ENCODE data around the gene NOC4L.

NOC4L gene

GRCh38 chr12:132161796-132162507 is 17.7 kb downstream of the NOC4L start:
- DNase-seq (ENCODE audit: low read depth): no peak
- H3K4me3 ChIP-seq (ENCODE audit: low read depth, low read length): no peak overlapping the region
- TF ChIP-seq CTCF (IDR thresholded peaks at IDR 0.05; ENCODE audit: insufficient read depth, low read depth, low read length, missing control alignments): no peak

GRCh38 chr12:132162508-132163031 is 18.3 kb downstream of the NOC4L start:
- DNase-seq (ENCODE audit: low read depth): no peak
- H3K4me3 ChIP-seq (ENCODE audit: low read depth, low read length): no peak overlapping the region
- TF ChIP-seq CTCF (IDR thresholded peaks at IDR 0.05; ENCODE audit: insufficient read depth, low read depth, low read length, missing control alignments): no peak

DNA sequence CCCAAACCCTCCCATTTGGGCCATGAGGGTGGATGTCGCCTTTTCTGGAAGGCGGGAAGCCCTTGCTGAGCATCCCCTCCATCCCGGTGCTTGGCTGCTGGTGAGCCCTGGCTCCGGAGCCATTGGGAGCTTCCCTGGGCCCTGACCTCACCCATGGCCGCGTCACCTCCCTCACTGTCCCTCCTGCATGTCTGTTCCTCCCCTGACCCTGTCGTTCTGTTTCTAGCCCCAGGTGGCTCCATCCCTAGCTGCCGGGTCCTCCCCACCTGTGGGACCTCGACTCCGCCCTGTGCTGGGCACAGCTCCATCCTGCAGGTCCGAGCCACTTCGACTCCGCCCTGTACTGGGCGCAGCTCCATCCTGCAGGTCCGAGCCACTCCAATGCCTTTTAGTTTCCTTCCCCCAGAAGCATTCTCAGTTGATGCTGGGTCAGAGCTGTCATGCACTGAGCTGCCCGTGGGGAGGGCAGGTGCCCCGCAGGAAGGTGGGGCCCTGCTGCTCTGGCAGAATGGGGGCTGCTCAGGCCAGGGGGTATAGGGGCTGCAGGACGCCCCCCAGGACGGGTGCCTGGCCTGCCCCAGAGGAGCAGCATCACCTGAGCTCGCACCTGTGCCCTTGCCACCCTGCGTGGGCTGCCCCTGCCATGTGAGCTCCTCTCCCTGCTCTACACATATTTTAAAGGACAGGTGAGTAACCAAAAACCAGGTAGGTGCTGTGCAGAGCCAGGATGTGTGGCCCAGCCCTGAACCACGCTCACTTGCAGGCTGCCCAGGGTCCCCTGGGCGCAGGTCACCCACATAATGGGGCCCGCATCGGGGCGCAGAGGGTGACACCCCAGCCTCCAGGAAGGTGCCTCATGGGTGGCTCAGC is 19.0 kb downstream of the NOC4L start:
- no peak for DNase-seq (ENCODE audit: low read depth)
- TF ChIP-seq CTCF (IDR thresholded peaks at IDR 0.05; ENCODE audit: insufficient read depth, low read depth, low read length, missing control alignments): no peak
- no peak overlapping the region for H3K4me3 ChIP-seq (ENCODE audit: low read depth, low read length)

- TF ChIP-seq CTCF (IDR thresholded peaks at IDR 0.05; ENCODE audit: insufficient read depth, low read depth, low read length, missing control alignments): no peak
- H3K4me3 ChIP-seq (ENCODE audit: low read depth, low read length): no peak overlapping the region
- no peak for DNase-seq (ENCODE audit: low read depth)
These were observed 19.6 kb downstream of the NOC4L start for GRCh38 chr12:132163911-132164288.

DNA sequence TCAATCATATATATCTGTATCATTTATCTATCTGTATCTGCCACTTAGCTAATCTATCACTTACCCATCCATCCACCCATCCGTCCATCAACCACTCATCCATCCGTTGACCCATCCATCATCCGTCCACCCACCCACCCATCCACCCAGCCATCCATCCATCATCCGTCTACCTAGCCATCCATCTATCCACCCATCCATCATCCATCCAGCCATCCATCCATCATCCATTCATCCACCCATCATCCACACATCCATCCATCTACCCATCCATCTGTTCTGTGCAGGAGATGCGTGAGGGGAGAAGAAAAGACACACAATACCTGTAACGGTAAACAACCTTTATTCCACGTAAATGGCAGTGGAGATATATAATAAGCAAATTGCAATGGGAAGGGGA is 20.2 kb downstream of the NOC4L start:
- DNase-seq (ENCODE audit: low read depth): no peak
- H3K4me3 ChIP-seq (ENCODE audit: low read depth, low read length): no peak overlapping the region
- no peak for TF ChIP-seq CTCF (IDR thresholded peaks at IDR 0.05; ENCODE audit: insufficient read depth, low read depth, low read length, missing control alignments)

DNA sequence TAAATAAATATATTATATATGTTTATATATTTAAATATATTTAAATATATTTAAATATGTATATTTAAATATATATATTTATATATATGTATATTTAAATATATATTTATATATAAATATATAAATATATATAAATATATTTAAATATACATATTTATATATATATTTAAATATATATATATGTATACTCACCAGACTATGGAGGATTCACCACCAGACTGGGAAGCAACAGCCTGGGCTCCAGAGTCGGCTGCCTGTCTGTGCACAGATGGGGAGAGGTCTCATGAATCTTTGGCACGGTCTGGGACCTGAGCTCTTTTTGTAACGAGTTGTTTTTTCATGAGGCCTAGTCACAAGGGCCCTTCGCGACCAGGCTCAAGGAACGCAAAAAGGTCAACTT is 21.3 kb downstream of the NOC4L start:
- no peak for TF ChIP-seq CTCF (IDR thresholded peaks at IDR 0.05; ENCODE audit: insufficient read depth, low read depth, low read length, missing control alignments)
- no peak for DNase-seq (ENCODE audit: low read depth)

More for the DNA sequence above, 21.3 kb downstream of the NOC4L start:
- no peak overlapping the region for H3K4me3 ChIP-seq (ENCODE audit: low read depth, low read length)
